ENCODE data around the gene LCE4A.

- TF ChIP-seq, protein P1, sequence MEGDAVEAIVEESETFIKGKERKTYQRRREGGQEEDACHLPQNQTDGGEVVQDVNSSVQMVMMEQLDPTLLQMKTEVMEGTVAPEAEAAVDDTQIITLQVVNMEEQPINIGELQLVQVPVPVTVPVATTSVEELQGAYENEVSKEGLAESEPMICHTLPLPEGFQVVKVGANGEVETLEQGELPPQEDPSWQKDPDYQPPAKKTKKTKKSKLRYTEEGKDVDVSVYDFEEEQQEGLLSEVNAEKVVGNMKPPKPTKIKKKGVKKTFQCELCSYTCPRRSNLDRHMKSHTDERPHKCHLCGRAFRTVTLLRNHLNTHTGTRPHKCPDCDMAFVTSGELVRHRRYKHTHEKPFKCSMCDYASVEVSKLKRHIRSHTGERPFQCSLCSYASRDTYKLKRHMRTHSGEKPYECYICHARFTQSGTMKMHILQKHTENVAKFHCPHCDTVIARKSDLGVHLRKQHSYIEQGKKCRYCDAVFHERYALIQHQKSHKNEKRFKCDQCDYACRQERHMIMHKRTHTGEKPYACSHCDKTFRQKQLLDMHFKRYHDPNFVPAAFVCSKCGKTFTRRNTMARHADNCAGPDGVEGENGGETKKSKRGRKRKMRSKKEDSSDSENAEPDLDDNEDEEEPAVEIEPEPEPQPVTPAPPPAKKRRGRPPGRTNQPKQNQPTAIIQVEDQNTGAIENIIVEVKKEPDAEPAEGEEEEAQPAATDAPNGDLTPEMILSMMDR (IDR thresholded peaks at IDR 0.05) = no peak
- TF ChIP-seq EP300 (IDR thresholded peaks at IDR 0.05) (no peak), POLR2A (IDR thresholded peaks at IDR 0.05) (no peak), POLR2AphosphoS5 (IDR thresholded peaks at IDR 0.05) (no peak)
These were observed 44.9 kb upstream of the LCE4A start, which contains the start of gene LCE2D for GRCh38 chr1:152663098-152663497.

Measured in suprapubic skin (tissue), 4 donors.